ENCODE measurements around the gene MAML3. TPM values are rescaled to one million over a fixed set of nuclear protein-coding genes. Genes with fewer than 3 reads are reported as not detected.

Gene MAML3
- total and polyA plus RNA-seq, 2 of the 13 experiments (the other 11 are each of a cell fraction or from before 2014, with no cell fraction given): 0.05 to 0.13 TPM

- no peak for TF ChIP-seq CBX5 (CRISPR knock-in tag; IDR thresholded peaks at IDR 0.05; ENCODE audit: borderline replicate concordance)
- peak; percentile 36; the same call in 1 of the 2 replicates for TF ChIP-seq PPARG (CRISPR knock-in tag; conservative IDR thresholded peaks at IDR 0.05)
- TF ChIP-seq HNRNPLL (IDR thresholded peaks at IDR 0.05; ENCODE audit: low read depth, low read length, poor library complexity, severe bottlenecking): peak; percentile 37
- no peak for TF ChIP-seq ZBTB34 (CRISPR knock-in tag; IDR thresholded peaks at IDR 0.05)
- TF ChIP-seq HES4 (CRISPR knock-in tag; IDR thresholded peaks at IDR 0.05; ENCODE audit: borderline replicate concordance): 0 out of 2 replicates have a peak, but pooled peaks have one; percentile 28
- TF ChIP-seq HNF1B (CRISPR knock-in tag; IDR thresholded peaks at IDR 0.05): peak; percentile 81
- TF ChIP-seq SALL1 (CRISPR knock-in tag; IDR thresholded peaks at IDR 0.05): peak; percentile 89
- TF ChIP-seq PHF8 (CRISPR knock-in tag; IDR thresholded peaks at IDR 0.05): peak; percentile 38; the same call in 1 of the 2 replicates
- 0 out of 2 replicates have a peak, but pooled peaks have one; percentile 25 for TF ChIP-seq IRF2 (CRISPR knock-in tag; IDR thresholded peaks at IDR 0.05)
- TF ChIP-seq HINFP (CRISPR knock-in tag; IDR thresholded peaks at IDR 0.05; ENCODE audit: low read depth): peak; percentile 38; the same call in 1 of the 2 replicates
- no peak for TF ChIP-seq ZNF709 (CRISPR knock-in tag; IDR thresholded peaks at IDR 0.05)
- TF ChIP-seq ZNF326 (CRISPR knock-in tag; IDR thresholded peaks at IDR 0.05; ENCODE audit: borderline replicate concordance): no peak
- TF ChIP-seq ZBTB2 (CRISPR knock-in tag; IDR thresholded peaks at IDR 0.05; ENCODE audit: low read depth): no peak
- TF ChIP-seq SMYD3 (CRISPR knock-in tag; IDR thresholded peaks at IDR 0.05): 0 out of 2 replicates have a peak, but pooled peaks have one; percentile 22
- peak; percentile 60; the same call in 1 of the 2 replicates for TF ChIP-seq ZFP91 (CRISPR knock-in tag; IDR thresholded peaks at IDR 0.05; ENCODE audit: borderline replicate concordance)
- TF ChIP-seq ZSCAN29 (CRISPR knock-in tag; conservative IDR thresholded peaks at IDR 0.05): peak; percentile 86; the same call in 1 of the 2 replicates
- TF ChIP-seq WIZ (CRISPR knock-in tag; IDR thresholded peaks at IDR 0.05): 0 out of 2 replicates have a peak, but pooled peaks have one; percentile 37
- TF ChIP-seq ZNF574 (CRISPR knock-in tag; IDR thresholded peaks at IDR 0.05): 0 out of 2 replicates have a peak, but pooled peaks have one; percentile 5
- TF ChIP-seq ZMYM4 (CRISPR knock-in tag; IDR thresholded peaks at IDR 0.05): peak; percentile 73
These were observed 319.7 kb downstream of the MAML3 start (continued) for GRCh38 chr4:139834226-139834662.

Measured in HepG2 (cell line).